NCI-H2107 (cell line): ENCODE measurements around the gene EHD2.
"Not testable (repeated sequence)": the region's sequence is repeated elsewhere in the genome, so short reads cannot be mapped to it uniquely, and the experiment has no call there.

Experiments
- DNase-seq: peaks from one replicate; lab custom pipeline; 2025; lab: John Stamatoyannopoulos, UW

EHD2 gene, protein sequence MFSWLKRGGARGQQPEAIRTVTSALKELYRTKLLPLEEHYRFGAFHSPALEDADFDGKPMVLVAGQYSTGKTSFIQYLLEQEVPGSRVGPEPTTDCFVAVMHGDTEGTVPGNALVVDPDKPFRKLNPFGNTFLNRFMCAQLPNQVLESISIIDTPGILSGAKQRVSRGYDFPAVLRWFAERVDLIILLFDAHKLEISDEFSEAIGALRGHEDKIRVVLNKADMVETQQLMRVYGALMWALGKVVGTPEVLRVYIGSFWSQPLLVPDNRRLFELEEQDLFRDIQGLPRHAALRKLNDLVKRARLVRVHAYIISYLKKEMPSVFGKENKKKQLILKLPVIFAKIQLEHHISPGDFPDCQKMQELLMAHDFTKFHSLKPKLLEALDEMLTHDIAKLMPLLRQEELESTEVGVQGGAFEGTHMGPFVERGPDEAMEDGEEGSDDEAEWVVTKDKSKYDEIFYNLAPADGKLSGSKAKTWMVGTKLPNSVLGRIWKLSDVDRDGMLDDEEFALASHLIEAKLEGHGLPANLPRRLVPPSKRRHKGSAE

GRCh38 chr19:47713046-47714021 is at the start of gene EHD2:
EHD2 (plus strand) TSS chr19:47713422; CDS start chr19:47716613, 3,191 bp downstream.
- DNase-seq: no peak

GRCh38 chr19:47663435-47663910 is 49.7 kb upstream of the EHD2 start:
- DNase-seq: no peak

- no peak for DNase-seq
These were observed 49.1 kb upstream of the EHD2 start for GRCh38 chr19:47663911-47664771.

DNA sequence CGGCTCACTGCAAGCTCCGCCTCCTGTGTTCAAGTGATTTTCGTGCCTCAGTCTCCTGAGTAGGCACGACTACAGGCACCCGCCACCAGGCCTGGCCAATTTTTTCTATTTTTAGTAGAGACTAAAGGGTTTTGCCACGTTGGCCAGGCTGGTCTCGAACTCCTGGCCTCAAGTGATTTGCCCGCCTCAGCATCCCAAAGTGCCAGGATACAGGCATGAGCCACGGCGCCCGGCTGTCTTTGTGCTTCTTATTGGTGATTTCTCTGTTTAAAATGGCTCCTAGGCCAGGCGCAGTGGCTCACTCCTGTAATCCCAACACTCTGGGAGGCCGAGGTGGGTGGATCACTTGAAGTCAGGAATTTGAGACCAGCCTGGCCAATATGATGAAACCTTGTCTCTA is 44.7 kb upstream of the EHD2 start:
- not testable (repeated sequence) for DNase-seq

- no peak for DNase-seq
These were observed 42.5 kb upstream of the EHD2 start for GRCh38 chr19:47670736-47671135.

- no peak for DNase-seq
These were observed 41.7 kb upstream of the EHD2 start for GRCh38 chr19:47671499-47671898.

DNA sequence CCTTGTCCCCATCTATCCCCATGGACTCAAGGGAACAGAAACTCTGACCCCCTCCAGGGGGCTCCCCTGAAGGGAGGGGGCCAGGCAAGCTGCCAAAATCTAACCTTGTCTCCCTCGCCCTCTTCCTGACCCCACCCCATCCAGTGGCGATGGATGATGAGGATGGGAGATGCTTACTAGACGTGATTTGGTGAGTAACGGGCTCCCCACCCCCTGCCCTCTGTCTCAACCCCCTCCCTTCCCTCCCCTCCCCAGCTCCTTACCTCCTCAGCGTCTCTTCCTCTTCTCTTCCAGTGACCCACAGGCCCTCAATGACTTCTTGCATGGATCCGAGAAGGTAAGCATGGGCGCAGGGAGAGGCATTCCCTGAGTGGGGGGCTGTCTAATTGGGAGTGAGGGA is 39.8 kb upstream of the EHD2 start:
- DNase-seq: no peak

DNA sequence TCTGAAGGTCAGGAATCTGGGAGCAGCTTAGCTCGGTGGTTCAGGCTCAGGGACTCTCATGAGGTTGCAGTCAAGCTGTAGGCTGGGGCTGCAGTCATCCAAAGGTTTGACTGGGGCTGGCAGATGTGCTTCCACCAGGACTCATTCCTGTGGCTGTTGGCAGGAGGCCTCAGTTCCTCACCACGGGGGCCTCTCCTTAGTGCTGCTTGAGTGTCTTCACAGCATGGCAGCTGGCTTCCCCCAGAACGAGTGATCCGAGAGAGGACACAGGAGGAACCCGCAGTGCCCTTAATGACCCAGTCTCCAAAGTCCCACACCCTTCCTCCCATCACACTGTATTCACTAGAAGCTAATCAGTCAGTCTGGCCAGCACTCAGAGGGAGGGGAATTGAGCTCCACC is 38.7 kb upstream of the EHD2 start:
- no peak for DNase-seq

DNA sequence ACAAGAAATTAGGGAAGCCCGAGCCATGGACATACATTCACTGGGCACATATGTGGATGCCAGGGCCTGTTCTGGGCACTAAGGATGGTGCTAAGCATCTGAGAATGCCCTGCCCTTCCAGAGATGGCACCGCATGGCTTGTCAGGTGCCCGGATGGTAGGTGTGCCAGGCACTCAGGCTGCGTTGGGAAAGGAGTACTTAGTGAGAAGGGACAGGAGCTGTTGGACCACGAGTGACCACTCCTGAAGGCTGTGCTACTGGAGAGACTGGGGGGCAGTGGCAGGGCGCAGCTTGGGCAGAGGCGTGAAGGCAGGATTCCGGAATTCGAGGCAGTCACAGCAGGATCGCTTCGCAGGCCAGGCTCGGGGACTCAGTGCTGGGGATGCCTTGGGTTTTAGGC is 38.0 kb upstream of the EHD2 start:
- DNase-seq: no peak

DNA sequence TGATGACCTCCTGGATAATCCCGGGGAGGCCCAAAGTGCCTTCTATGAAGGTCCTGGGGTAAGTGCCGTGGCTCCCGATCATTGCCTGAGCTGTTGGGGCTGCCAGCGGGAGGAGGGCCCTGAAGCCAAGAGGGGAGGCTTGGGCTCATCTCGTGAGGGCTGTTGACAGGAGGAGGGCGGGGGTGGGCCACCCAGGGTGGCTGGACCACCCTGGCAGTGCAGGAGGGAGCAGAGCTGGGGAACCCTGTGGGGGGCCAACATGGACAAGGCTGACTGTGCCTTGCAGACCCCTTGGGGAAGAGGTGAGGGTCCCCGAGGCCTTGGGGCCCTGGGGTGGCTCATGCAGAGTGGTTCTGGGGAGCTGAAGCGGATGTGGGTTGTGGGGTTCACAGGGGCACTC is 37.4 kb upstream of the EHD2 start:
- DNase-seq: no peak

DNA sequence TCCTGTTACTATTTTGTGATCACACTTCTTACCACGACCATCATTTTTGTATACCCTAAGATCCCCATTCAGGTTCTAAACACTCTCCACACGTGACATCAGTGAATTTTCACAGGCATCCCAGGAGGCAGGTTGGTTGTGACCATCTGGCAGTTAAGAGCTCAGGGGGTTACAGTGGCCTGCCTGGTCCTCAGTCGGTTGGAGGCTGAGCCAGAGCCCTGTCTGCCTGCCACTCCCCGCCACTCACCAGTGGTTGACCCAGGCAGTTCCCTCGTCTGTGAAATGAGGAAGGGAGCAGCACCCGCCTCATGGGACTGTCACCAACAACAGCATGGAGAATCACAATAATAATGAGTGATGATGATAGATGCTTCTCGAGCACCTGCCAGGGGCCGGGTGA is 36.4 kb upstream of the EHD2 start:
- no peak for DNase-seq

GRCh38 chr19:47679251-47679900 is 33.8 kb upstream of the EHD2 start:
- DNase-seq: no peak

DNA sequence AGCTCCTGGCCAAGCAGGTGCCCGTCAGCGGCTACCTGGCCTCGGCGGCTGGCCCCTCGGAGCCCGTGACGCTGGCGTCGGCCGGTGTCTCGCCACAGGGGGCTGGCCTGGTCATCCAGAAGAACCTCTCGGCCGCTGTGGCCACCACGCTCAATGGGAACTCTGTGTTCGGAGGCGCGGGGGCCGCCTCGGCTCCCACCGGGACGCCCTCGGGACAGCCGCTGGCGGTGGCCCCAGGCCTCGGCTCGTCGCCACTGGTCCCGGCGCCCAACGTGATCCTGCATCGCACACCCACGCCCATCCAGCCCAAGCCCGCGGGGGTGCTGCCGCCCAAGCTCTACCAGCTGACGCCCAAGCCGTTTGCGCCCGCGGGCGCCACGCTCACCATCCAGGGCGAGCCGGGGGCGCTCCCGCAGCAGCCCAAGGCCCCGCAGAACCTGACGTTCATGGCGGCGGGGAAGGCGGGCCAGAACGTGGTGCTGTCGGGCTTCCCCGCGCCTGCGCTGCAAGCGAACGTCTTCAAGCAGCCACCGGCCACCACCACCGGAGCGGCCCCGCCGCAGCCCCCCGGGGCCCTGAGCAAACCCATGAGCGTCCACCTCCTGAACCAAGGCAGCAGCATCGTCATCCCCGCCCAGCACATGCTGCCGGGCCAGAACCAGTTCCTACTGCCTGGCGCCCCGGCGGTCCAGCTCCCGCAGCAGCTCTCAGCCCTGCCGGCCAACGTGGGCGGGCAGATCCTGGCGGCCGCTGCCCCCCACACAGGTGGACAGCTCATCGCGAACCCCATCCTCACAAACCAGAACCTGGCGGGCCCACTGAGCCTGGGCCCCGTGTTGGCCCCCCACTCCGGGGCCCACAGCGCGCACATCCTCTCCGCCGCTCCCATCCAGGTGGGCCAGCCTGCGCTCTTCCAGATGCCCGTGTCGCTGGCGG is 33.0 kb upstream of the EHD2 start:
- DNase-seq: no peak

DNA sequence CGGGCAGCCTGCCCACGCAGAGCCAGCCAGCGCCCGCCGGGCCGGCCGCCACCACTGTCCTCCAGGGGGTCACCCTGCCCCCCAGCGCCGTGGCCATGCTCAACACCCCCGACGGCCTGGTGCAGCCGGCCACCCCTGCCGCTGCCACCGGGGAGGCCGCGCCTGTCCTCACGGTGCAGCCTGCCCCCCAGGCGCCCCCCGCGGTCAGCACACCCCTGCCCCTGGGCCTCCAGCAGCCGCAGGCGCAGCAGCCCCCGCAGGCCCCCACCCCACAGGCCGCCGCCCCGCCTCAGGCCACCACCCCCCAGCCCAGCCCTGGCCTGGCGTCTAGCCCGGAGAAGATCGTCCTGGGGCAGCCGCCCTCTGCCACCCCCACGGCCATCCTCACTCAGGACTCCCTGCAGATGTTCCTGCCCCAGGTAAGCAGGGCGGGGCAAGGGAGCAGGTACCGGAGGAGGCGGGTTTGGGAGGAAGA is 32.3 kb upstream of the EHD2 start:
- DNase-seq: no peak

GRCh38 chr19:47681388-47681787 is 31.8 kb upstream of the EHD2 start:
- DNase-seq: no peak

GRCh38 chr19:47681936-47682335 is 31.3 kb upstream of the EHD2 start:
- DNase-seq: no peak

DNA sequence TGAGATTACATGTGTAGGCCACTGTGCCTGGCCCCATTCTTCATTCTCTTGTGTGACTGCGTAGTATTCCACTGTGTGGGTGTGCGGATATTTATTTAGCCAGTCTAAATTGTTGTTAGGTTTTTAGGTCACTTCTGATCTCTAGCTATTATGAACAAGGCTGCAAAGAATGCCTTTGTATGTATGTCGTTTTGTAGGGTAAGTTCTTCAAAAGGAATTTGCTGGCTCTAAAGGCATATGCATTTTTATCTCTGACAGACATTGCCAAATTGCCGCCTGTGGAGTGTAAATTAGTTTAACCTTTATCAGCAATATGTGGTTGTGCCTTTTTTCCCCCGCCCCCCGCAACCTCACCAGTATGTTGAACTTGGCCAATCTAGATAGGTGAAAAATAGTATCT is 30.3 kb upstream of the EHD2 start:
- no peak for DNase-seq

DNA sequence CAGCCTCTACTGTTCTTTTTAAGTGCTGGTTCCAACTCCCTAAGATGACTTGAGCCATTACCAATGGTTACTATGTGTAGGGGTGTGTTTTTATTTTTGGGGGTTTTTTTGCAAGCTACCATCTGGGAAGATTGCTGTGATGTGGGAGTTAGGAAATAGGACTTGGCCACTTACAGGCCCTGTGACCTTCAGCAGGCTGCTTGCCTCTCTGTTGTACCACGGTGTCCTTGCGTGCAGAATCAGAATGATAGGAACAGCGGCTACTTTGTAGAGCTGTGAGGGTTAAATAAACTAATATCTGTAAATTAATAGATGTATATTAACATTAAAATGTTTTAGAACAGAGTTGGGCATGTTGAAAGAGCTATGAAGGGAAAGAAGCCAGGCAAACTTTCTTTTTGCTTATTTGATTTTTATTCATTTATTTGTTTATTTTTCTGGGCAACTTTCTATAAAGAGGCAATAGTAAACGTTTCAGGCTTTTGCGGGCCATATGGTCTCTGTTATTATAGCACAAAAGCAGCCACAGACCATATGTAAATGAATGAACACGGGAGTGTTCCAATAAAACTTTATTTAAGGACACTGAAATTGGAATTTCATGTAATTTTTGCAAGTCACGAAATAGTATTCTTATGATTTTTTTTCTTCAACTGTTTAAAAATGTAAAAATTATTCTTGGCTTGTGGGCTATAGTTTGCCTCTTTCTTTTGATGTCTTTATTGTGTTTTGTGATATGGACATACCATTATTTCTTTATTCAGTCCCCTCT is 26.4 kb upstream of the EHD2 start:
- DNase-seq: no peak

- DNase-seq: no peak
These were observed 25.3 kb upstream of the EHD2 start for GRCh38 chr19:47687906-47688305.
